Measurements from ENCODE around the gene TCF7. TPM values are rescaled to one million over a fixed set of nuclear protein-coding genes. Genes with fewer than 3 reads are reported as not detected.

Gene TCF7
- polyA plus RNA-seq, 3 donors = 13.2 to 14.6 (median 13.3) TPM

DNA sequence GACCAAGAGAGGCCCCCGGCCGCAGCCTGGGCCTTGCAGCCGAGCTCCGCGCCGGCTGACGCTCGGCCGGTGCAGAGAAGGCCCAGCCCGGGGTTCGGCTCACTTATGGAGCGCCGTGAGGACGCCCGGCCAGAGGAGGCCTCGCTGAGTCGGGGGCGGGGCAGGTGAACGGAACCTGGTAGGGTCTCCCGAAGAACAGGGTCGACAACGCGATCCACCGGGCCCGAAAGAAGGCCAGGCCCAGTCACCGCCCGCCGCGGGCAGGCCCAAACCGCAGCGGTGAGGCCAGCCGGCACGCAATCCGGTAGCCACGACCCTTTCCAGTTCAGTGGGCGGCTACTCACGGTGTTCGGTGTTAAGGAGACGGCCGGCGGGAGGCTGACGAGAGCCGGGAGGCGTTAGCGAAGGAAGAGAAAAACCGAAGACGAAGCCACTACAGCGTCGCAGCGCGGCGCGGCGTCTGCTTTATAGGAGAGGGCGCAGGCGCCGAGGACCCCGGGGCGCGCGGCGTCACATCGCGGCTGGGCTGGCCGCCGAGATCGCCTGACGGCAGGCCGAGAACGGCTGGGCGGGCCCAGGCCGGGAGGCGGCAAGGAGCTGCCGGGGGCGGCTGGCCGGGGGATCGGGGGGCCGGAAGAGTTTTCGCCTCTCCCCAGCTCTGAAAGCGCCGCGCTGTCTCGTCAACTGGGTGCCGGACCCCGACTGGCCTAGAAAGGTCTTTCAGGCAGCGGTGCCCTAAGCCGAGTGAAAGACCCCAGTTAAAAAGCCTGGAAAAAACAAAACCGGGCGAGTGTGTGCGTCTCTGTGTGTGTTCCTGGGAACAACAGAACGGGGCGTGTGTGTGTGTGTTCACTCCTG lies 62.3 kb downstream of the TCF7 start, which contains the start of gene SKP1:
Gene SKP1, minus strand, starts transcription at position 440 of the 858 bp plus-strand sequence. CDS start 2,928 bp downstream, outside the sequence.
- DNase-seq = peak; percentile 85

DNA sequence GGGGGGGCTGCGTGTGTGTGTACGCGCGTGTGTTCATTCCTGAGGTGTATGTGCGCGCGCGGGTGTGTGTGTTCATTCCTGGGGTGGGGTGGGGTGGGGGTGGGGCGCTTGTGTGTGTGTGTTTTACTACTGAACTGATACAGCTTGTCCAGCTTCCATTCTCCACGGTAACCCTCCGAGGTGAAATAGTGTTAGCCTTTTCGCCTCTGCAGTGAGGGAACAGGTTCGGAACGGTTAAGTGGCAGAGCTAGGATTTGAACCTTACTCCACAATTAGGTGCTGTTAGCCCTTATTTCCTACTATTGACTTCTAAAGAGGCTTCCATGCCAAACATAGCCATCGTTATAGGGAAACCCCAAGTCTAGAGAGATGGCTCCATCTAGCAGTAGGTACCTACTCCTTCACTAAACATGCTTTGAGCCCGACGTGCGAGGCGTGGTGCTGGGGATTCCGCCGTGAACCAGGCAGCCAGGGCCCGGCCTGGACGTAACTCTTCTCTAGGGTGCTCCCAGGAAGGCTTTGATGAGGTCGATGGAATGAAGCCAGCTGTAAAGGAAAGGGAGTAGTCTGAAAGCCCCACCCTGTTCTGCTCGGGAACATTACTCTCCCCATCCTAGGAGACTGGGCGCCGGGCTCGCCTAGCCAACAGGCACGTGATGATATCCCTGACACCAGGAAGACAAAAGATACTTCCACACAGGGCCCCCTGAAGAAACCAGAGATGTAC lies 63.1 kb downstream of the TCF7 start:
- DNase-seq = peak; percentile 31

DNA sequence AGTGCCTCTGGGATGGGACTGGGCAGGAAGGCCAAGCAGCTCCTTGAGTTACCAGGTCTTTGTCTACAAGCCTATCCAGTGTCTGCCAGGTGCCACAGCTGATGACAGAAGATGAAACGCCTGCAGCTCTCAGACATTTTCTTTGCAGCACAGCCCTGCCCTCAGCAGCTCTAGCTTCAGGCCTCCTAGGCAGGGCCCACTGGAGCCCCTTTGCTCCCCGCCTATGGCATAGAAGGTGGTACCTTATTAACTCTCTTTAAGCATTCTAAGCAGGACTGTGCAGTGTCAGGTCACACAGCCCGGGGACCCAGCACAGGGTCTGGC lies 63.6 kb downstream of the TCF7 start:
- DNase-seq = no peak

DNA sequence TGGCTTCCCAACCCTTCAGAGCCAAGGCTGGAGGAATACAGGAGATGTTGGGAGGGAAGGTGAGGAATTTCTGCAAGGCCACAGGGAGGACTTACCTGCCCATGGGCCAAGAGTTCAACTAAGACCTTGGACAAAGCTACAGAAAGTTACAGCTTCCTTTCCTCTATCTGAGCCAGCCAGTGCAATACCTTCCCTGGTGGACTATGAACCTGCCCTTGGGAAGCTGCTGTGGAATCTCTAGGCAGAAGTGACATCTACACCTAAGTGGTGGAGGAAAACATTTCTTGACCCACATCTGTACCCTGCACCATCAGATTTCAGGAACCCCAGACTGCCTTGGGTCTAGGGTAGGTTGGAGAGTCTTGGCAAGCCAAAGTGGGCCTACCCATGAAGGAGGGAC lies 69.0 kb downstream of the TCF7 start:
- DNase-seq = no peak

DNA sequence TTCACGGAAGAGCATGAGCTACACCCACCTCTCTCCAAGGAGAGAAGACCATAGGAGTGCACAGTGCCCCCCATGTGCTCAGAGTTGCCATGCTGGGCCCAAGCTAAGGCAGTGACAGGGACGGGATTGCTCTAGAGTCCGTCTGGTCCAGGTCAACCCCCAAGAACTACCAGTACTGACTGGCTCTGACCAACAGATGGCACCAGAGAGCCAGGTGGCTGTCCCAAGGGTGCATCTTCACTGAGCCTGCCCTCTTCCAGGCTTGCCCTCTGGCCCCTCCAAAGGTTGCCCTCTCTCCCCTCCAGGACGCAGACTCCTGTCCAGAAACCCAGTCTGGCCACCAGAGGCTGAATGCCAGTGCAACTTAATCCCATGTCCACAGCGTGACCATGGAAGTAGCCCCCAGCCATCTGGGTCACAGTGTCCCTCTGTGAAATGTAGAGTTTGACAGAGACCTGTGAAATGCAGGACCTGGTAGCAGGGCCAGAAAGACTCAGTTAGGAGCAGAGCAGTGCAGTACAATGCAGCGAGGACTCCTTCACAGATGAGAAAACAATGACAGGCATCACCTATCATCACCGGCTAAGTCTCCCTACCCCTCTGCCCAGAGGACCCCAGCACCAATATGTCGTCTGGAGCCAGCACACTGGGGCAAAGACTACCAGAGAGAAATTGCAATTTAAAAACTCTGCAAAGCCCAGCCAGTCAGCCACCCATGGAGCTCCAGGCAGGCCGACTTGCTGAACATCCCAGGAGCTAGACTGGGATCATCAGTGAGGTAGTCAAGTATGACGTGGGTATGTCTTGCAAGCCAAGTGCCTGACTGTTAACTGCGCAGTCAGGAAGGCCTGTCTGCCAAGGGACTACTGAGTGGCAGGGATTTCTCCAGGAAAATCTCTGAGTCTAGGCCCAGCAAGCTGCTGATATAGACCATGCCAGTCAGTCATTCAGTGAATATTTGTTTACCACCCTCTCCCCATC lies 70.0 kb downstream of the TCF7 start:
- peak; percentile 23 for DNase-seq

DNA sequence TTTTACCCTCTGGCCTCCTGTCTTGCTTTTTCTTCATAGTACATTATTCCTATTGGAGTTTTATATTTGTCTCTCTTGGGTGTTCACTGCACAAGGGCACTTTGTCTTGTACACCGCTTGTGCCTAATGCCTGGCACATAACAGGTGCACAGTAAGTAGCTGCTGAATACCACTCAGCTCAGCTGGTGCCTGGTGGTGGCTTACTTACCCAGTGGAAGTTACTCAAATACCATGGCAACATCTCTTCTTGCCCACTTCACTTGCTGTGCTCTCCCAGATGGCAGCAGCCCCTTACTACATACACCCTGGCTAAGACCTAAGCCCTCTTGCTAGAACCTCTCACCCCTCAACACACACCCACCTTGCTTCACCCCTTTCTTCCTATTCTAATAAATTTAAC lies 73.6 kb downstream of the TCF7 start:
- no peak for DNase-seq

DNA sequence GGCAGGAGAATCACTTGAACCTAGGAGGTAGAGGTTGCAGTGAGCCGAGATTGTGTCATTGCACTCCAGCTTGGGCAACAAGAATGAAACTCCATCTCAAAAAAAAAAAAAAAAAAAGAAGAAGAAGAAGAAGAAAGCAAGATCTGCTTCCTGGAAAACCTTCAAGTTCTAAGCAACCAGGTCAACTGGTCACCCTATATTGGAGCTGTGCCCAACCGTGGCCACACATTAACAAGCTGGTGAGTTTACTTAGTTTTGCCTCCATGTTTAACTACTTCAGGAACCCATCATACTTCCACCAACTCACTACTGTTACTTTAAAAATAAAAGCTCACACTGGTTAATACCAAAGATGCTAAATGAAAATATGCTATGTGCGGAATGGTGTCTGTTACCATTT lies 74.5 kb downstream of the TCF7 start:
- DNase-seq = no peak

DNA sequence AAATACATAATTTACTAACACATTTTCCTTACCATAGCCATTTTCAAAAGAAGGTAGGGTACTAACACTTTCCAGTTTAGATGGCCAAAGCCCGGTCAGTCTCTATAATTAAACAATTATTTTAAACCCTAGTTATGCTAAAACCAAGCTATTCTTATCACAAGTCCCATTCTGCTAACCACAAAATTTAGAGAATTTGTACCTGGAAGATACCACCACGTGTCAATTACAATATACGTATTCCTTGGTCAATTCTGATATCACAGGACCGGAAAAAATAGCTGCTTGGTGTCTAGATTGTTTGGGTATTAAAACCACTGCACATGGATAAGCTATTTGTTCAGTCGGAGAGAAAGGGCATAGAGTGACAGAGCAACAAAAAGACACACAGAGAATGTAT lies 81.2 kb downstream of the TCF7 start:
- no peak for DNase-seq

Other genes with a start within 250 kb of the TCF7 start
- 100 to 1,000 TPM; 131 to 142 (median 132) TPM for gene C5orf15, start 146.1 kb upstream of the TCF7 start, polyA plus RNA-seq (ENCODE audit: insufficient read length in 3 of 3)
- gene VDAC1, start 109.7 kb upstream of the TCF7 start, polyA plus RNA-seq (ENCODE audit: insufficient read length in 3 of 3) = 100 to 1,000 TPM; 169 to 196 (median 192) TPM
- gene SKP1, start 62.3 kb downstream of the TCF7 start, polyA plus RNA-seq (ENCODE audit: insufficient read length in 3 of 3) = 100 to 1,000 TPM; 643 to 801 (median 714) TPM
- 100 to 1,000 TPM; 185 to 236 (median 190) TPM for gene PPP2CA, start 111.4 kb downstream of the TCF7 start, polyA plus RNA-seq (ENCODE audit: insufficient read length in 3 of 3)